GM10248 (cell line): ENCODE data around the gene SHE.
A peak's percentile ranks its signal among the peaks of the same experiment; 100 is the strongest.

Experiments used
- CTCF ChIA-PET: fragments of 300-600 bp; sonication (Branson Sonifier 250); formaldehyde crosslinking; extraction: SDS; loops from one replicate; lab custom pipeline; 2021; ENCODE audit warnings: antibody characterized with exemption; lab: Yijun Ruan, JAX
- POLR2A ChIA-PET: fragments of 350-650 bp; sonication (Branson Sonifier 250); formaldehyde crosslinking; extraction: SDS; loops from one replicate; lab custom pipeline; 2020; ENCODE audit warnings: antibody characterized with exemption; lab: Yijun Ruan, JAX
- DNase-seq: peaks from one replicate; pipeline ENCODE4 v3.0.0; 2012; ENCODE audit errors: extremely low spot score
- CTCF ChIP-seq: IDR thresholded peaks from 2 replicates; pipeline ENCODE4 v1.5.1; 2012; ENCODE audit warnings: mild to moderate bottlenecking, low read depth; ENCODE audit errors: extremely low read depth, missing control alignments, control extremely low read depth

Gene SHE

GRCh38 chr1:154502066-154502743 is at the start of gene SHE, which contains the start of gene TDRD10:
Gene SHE, minus strand, starts transcription at chr1:154502412. Its CDS starts 386 bp downstream, at chr1:154502026.
Gene TDRD10, plus strand, starts transcription at chr1:154502219. Its CDS starts 4,685 bp downstream, at chr1:154506904.
- ChIA-PET POLR2A (no interaction called here), CTCF (interaction anchor here (2.8 to 2.9 kb wide), 2 partner anchors 22 to 44 kb away, joined by 11 to 17 read pairs; no protein-coding TSS in a partner anchor)
- peak; percentile 45 for DNase-seq
- no peak for TF ChIP-seq CTCF

- CTCF ChIA-PET = interaction anchor here (0.8 to 14.3 kb wide), 6 partner anchors 8 to 621 kb away, joined by 3 to 369 read pairs (median 3); partner anchors contain the start of gene KRTCAP2
- POLR2A ChIA-PET = no interaction called here
- TF ChIP-seq CTCF = no peak
- no peak for DNase-seq
These were observed 49.3 kb upstream of the SHE start for GRCh38 chr1:154551474-154551873.

- TF ChIP-seq CTCF = no peak
- ChIA-PET CTCF (interaction anchor here (0.6 to 14.3 kb wide), 5 partner anchors 8 to 328 kb away, joined by 3 to 369 read pairs (median 3); no protein-coding TSS in a partner anchor), POLR2A (no interaction called here)
- DNase-seq = no peak
These were observed 48.4 kb upstream of the SHE start for GRCh38 chr1:154550657-154551056.

- no peak for TF ChIP-seq CTCF
- POLR2A ChIA-PET = no interaction called here
- no peak for DNase-seq
- CTCF ChIA-PET = interaction anchor here (0.6 to 14.3 kb wide), 5 partner anchors 10 to 328 kb away, joined by 3 to 369 read pairs (median 3); no protein-coding TSS in a partner anchor
These were observed 47.9 kb upstream of the SHE start for GRCh38 chr1:154550070-154550469.

GRCh38 chr1:154549202-154549770 is 47.1 kb upstream of the SHE start:
- DNase-seq = no peak
- TF ChIP-seq CTCF = no peak
- ChIA-PET CTCF (interaction anchor here (1.2 to 14.3 kb wide), 3 partner anchors 36 to 83 kb away, joined by 3 to 369 read pairs (median 42); no protein-coding TSS in a partner anchor), POLR2A (interaction anchor here (0.9 kb wide), 1 partner anchor 68 kb away, joined by 3 read pairs; no protein-coding TSS in a partner anchor)

- ChIA-PET CTCF (interaction anchor here (4.4 to 14.3 kb wide), 2 partner anchors 68 to 81 kb away, joined by 42 to 369 read pairs; no protein-coding TSS in a partner anchor), POLR2A (no interaction called here)
- no peak for TF ChIP-seq CTCF
- no peak for DNase-seq
These were observed 45.8 kb upstream of the SHE start for GRCh38 chr1:154548028-154548427.
